Activated CD8-positive, alpha-beta memory T cell treated with anti-CD3 and anti-CD28 coated beads for 24 hours (primary cell): ENCODE data around the gene ATMIN.

Source experiments
- DNase-seq: peaks from one replicate; pipeline ENCODE4 v3.0.0-alpha.2; 2020

ATMIN gene

DNA sequence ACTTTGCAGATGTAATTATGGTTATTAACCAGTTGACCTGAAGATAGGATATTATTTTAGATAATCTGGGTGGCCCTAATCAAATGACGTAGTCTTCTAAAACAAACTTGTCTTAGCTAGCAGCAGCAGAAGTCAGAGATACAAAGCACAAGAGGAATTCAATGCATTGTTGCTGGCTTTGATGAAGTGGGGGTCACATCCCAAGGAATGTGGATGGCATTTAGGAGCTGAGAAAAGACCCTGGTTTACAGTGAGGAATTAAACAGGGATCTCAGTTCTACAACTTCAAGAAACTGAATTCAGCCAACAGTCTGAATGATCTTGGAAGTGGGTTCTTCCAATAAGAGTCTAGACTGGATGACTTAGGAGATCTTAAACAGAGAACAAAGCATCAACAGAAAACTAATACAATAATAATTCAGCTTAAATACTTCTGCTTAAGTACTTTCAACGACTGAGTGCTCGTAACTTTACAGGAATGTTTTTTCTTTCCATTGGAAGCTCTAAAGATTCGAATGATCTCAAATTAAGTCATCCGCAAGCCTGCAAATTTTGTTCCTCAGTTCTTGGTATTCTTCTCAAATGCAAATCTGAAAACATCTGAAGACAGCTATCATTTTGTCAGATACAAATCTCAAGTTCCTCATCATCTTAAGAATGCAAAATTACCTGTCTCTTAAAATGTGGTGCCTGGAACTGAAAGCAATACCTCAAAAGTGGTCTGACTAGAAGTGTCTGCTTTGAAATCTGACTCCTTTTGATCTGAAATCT lies 38.1 kb downstream of the ATMIN start:
- no peak for DNase-seq

DNA sequence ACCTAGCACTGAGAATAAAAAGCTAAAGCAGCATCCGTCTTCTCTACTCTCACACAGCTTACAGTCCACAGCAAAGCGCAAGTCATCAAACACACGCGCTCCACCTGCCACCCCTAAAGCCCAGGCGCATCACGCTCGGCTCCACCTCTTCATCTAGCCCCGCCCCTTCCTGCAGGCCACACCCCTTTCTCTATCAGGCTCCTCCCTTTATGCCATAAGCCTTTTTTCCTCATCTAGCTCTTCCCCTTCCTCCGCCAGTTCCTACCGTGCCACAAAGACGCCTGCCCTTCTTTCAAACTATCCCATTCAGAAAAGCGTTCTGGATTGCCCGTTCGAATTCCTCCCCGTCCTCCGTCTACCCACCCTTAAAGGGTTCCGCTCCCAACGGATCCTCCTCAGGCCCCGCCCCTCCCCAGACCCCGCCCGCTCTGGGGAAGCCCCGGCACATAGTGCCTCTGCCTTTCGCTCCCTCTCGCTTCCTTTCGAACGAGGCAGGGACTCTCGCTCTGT lies 41.0 kb downstream of the ATMIN start:
- DNase-seq, result peak; percentile 99

DNA sequence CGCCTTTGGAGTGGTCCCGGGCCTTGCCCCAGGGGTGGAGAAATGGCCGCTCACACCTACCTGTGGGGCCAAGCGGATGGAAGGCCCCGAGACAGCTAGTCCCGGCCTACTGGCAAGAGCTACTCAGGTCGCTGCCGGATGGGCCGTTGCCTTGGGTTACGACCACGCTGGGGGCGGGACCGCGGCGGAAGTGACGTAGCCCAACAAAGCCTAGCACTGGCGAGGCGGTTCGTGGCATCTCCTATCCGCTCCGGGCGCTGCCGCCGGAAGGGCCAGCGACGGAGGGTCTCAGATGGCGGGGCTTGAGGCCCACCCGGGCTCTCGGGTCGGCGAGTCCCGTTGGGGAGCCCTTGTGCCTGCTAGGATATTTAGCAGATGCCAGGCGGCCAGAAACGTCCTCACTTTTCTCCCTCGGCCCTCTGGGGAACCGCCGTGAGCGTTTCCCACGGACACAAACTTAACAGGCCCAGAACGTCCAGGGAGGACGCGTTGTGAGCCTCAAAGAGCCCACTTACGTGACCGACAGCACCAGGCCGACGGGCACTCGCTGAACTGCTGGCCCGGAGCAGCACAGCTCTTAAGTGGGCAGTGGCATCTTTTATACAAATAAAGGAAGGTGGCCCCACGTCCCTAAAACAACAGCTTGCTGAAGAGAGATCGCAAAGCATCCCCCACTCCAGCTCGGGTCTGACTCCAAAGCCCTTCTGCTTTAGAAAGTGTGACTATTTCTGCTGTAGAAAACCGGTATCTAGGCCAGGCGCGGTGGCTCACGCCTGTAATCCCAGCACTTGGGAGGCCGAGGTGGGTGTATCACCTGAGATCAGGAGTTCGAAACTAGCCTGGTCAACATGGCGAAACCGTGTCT lies 41.7 kb downstream of the ATMIN start, which contains the start of gene C16orf46:
Gene C16orf46, minus strand, starts transcription at position 163 of the 865 bp plus-strand sequence. CDS start 13,283 bp downstream, outside the sequence.
- DNase-seq, result peak; percentile 100

DNA sequence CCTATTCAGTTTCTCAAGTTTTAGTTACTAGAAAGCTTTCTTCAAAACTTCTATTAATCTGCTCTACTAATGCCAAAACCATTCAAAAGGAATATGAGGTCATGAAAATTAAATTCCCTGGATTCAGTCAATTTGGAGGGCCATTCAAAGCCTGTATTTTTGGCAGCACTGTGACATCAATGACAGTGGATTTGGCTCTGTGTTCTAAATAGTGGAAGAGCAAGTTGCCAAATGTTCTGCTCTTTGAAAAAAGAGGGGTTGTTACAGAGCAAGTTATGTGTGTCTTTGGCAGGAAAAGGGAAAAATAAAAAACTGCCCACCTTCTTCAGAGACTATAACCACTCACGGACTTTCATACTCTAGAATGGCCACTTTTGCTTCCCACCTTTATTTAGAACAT lies 44.6 kb downstream of the ATMIN start:
- no peak for DNase-seq

DNA sequence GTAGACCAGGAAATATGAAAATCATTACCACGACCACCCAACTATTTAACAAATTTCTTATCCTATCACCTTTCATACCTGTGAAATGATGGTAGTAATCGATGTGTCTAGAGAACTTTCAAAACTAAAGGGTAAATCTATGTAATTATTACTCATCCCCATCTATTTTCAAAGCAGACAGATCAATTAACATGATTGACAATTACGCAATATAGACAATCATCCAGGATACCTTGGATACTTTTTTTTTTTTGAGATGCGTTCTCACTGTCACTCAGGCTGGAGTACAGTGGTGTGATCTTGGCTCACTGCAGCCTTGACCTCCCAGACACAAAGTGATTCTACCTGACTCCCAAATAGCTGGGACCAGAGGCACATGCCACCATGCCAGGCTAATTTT lies 45.4 kb downstream of the ATMIN start:
- DNase-seq, result no peak

DNA sequence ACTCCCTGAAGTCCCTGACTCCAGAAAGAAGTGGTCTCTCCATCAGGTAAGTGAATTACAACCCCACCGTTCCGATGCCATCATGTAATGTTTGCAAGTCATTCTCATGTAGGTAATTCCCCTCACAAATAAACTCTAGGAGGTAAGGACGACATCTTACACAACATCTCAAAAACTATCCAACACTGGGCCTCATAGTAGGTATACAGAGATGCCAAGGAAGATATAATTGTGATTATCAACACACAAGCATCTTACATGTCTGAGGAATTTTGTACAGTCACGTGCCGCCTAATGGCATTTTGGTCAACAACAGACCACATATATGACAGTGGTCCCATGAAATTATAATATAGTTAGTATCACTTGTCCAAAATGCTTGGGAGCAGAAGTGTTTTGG lies 53.2 kb downstream of the ATMIN start:
- DNase-seq, result no peak

DNA sequence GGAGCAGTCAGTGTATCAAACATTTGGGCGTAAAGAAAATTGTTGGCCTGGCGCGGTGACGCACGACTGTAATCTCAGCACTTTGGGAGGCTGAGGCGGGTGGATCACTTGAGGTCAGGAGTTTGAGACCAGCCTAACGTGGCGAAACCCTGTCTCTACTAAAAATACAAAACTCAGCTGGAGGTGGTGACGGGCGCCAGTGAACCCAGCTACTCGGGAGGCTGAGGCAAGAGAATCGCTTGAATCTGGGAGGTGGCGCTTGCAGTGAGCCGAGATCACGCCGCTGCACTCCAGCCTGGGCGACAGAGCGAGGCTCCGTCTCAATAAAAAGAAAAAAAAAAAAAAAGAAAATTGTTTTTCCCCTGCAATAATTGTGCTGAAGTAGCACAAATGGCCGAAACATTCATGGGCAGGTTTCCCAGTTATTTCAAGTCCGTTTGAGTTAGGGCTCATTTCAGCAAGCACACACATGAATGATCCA lies 59.2 kb downstream of the ATMIN start:
- DNase-seq, result no peak

DNA sequence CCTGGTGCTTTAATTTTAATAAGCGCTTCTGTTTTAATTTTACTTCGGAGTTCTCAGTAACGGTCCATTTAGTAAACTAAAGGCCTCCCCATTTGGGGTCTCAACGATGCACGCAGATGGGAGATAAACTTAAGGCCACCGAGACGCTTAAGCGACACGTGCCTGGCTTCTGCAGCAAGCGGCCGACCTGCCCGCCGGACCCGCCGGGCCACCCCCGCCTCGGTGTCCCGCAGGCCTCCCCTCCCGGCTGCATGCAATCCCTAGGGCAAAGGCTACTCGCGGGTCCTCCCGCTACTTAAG lies 60.0 kb downstream of the ATMIN start:
- no peak for DNase-seq

DNA sequence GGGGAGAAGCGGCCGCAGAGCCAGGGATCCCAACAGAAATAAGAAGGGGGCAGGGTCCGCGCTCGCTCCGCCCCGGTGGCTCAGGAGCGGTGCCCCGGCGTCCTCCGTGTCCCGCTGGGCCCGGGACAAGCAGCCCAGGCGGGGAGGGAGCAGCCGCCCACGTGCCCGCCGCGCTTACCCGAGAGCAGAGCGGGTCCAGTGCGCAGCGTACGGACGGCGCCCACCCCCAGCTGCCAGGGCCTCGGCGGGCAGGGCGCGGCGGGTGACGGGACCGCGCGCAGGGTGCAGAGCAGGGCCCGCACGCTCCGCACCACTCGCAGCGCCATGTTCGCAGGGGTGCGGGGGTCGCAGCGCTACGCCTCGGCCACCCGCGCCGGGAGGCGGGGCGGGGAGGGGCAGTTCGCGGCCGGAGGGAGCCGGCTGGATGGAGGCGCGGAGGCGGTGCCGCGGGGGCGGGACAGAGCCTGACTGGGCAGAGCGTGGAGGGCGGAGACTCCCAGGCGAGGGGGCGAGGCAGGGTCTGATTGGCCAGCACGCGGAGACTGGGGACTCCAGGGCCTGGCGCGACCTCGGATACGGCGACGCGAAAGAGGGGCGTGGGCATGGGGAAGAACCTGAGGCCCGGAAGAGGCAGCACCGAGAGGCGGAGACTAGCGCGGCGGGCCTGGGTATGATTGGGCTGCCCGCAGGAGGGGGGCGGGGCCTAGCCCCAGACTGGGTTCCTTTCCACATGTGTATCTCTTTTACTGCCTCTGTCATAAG lies 60.5 kb downstream of the ATMIN start, which contains the start of gene GCSH:
Gene GCSH, minus strand, starts transcription at position 443 of the 762 bp plus-strand sequence. Its CDS starts 117 bp downstream, at position 326.
- DNase-seq, result peak; percentile 98

DNA sequence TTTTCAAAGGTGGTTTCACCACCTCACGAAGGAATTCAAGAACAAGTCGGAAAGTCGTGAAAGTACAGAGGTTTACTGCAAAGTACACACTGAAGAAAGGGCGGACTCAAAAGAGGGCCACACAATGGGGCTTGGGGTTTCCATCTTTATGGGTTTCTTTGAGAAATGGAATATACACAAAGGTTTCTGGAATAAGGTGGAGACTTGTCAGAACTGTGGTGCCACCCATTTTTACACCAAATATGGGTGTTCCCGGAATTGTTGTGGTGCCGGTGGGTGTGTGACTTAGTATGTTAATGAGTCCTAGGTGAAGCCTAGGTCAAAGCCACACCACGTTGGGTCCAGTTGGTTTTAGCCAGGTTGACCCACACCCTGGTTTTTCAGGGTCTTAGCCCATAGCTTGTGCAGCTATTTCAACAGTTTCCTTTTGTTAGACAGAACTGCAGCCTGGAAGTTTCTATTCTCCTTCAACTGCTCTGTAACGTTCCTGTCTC lies 61.1 kb downstream of the ATMIN start:
- no peak for DNase-seq
